Stimulated activated CD4-positive, alpha-beta T cell treated with anti-CD3 and anti-CD28 coated beads, Interleukin-1b, Interleukin-23, amount 100 ng/mL, for 48 hours (primary cell): ENCODE results near the gene DDX25.
"Not testable (repeated sequence)": the region's sequence is repeated elsewhere in the genome, so short reads cannot be mapped to it uniquely, and the experiment has no call there.

Source experiments
- DNase-seq: peaks from one replicate; pipeline ENCODE4 v3.0.0-alpha.2; 2020

Gene DDX25

DNA sequence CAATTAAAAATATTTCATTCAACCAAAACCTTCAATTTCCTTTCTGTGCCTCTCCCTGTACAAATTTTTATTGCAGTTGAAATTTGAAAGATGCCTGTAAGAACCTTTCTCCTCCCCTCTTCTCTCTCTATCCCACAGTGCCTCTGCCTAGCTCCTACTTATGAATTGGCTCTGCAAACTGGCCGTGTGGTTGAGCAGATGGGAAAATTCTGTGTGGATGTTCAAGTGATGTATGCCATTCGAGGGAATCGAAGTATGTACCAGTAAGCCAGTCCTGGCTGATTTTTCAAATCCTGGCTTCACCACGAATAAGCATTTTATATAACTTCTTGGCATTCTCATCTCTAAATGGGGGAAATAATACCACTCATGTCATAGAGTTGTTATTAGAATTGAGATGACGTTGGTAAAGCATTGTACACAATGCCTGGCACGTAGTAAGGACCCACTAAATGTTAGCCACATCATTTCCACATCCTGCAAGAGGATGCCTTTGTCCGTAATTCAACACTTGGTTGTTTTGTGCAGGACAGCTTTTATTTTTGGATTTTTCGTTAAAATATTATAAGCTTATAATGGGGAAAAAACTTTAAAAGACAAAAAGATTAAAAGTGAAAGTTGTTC lies 6.0 kb downstream of the DDX25 start:
- no peak for DNase-seq

DNA sequence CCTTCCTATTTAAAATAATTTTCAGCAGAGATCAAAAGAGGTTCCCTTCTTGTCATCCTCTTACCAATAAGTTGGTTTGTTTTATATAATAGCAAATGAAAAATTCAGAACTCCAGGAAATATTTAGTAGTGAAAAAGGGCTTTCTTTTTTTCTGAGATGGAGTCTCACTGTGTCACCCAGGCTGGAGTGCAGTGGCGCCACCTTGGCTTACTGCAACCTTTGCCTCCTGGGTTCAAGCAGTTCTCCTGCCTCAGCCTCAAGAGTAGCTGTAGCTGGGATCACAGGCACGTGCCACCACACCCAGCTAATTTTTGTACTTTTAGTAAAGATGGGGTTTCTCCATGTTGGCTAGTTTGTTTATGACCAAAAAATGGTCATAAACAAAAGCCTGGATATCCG lies 10.3 kb downstream of the DDX25 start:
- DNase-seq = not testable (repeated sequence)

DNA sequence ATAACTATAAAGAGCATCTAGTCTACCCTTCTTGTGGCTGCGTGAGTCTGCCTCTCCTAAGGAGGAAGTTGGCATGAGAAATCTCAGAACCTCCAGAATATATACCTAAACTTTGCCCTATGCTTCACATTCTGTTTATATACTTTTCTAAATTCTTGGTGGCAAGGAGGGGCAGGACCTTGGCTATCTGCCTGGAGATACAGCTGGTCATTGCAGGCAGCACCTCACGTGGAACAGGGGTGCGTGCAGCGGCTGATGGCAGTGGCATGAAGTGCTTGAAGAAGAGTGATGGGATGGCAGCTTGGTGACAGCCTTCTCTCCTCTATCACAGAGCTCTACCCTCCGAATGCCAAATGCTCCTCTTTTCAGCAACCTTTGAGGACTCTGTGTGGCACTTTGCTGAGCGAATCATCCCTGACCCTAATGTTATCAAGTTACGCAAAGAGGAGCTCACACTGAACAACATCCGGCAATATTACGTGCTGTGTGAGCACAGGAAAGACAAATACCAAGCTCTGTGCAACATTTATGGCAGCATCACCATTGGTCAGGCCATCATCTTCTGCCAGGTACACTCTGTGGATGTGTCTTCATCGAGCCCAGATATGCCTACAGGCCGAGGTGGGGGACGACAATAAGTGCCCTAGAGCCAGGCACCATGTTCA lies 12.5 kb downstream of the DDX25 start:
- no peak for DNase-seq

GRCh38 chr11:125918140-125918840 lies 14.0 kb downstream of the DDX25 start:
- no peak for DNase-seq

GRCh38 chr11:125921042-125921441 lies 16.7 kb downstream of the DDX25 start:
- DNase-seq = no peak

- no peak for DNase-seq
Measured at GRCh38 chr11:125922156-125922555, 17.8 kb downstream of the DDX25 start.

DNA sequence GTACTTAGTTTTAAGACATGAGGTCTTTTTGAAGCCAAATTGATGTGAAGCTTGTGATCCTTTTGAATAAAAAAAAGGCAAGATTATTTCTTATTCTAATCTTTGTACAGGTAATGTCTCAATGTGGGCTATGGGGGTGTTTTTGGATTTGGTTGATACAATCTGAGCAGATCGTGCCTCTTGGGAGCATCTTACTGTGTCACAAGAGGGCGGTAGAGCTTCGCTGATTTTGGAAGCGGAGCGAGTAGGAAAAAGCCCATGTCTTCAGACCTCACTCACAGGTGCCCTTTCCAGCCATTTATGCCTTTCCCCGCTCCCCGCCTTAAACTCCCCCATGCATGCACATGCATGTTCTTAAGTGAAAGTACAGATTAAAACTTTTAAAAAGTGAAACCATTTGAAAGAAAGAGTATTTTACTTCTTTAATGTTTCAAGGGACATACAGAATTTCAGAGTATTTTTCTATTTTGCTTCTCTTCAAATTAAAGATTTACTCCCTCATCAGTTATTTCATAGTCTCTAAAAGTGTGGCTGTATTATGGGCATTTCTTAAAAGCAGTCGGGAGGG lies 18.8 kb downstream of the DDX25 start:
- peak; percentile 46 for DNase-seq

DNA sequence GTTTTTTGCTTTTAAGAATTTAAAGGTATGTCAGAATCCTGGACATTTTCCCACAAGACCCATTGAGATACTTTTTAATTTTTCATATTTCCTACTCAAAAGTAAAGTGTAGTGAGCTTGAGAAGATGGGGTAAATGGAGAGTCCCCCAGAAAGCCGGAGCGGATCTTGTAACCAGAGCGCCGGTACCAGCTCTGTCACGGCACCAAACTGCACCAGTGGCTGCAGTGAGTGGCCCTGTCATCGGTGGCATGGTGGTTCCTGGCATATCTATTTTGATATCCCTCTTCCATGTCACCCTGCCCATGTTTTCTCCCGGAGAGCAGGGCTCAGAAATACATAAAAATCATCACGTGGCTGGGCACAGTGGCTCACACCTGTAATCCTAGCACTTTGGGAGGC lies 19.3 kb downstream of the DDX25 start:
- no peak for DNase-seq

DNA sequence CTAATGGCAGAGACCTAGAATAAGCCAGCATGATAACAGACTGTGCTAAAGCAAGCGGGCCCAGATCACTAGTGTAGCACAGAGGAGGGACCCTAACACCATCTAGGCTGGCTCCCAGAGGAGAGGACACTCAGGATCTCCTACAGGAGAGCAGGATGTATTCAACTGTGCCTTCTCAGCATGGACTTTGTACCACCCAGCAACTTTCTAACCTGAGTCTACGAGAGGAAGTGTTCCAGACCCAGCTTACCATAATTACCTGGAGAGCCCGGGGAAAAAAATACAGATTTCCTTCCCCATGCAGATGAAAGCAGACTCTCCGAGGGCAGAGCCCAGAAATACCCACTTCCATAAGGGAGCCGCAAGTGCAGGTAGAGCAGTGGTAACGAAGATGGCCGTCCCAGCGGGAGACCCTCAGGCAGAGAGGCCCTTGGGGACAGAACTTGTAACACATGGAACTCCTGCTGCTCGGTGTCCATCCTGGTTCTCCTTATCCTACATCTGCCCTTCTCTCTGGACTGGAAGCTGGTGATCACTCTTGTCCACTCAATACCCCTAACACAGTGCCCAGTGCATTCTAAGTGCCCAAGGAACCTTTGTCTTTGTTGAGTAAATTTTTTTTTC lies 20.2 kb downstream of the DDX25 start:
- no peak for DNase-seq

DNA sequence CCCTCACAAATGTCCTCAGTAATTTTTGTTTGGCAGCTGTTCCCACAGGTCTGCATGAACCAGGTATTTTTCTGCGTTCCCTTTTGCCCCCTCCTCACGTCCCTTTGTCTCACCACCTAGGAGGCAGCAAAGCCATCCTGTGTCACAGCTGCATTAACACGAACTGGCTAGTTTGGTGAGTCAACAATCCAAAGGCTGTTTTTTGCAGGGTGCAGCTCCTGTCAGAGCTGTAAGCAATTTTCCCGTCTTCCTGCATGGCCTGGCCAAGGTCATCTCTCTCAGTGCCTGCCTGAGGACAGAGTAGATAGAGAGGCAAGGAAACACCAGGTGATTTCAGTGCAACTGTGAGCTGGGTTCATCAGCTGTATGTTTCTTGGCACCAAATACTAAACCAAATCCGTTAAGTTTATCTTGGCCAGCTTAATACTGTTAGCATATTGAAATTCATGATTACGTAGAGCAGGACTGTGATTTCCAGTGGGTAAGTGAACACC lies 21.0 kb downstream of the DDX25 start:
- no peak for DNase-seq

- no peak for DNase-seq
Measured at GRCh38 chr11:125925804-125926203, 21.5 kb downstream of the DDX25 start.

GRCh38 chr11:125926682-125927081 lies 22.4 kb downstream of the DDX25 start:
- DNase-seq = no peak

DNA sequence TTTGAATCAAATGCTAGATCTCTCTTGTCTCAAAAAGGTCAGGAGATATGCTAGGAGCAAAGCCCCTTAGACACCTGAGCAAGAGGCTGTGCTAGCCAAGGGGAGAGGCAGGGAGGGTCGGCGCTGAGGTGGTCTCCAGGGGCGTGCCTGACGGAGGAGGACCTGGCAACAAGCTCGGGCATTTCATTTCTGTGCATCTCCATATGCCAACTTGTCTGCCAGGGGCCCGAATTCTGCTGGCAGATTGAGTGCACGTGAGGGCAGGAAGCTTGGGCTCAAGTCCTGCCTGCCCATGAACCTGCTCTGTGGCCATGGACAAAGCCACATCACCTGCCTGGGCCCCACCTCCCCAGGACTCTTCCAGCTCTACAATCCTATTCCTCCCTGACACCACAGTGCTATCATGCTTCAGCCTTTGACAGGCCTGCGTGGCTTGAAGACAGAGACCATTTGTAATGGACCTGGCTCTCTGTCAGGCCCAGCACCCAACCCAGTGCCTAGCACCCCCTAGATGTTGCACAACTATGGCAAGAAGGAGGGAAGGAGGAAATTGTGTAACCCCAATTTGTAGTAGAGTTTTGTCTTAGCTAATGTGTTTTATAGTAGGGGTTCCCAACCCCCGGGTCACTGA lies 25.3 kb downstream of the DDX25 start:
- no peak for DNase-seq

- no peak for DNase-seq
Measured at GRCh38 chr11:125930076-125930450, 25.8 kb downstream of the DDX25 start.

GRCh38 chr11:125931116-125931515 lies 26.8 kb downstream of the DDX25 start:
- no peak for DNase-seq

GRCh38 chr11:125931668-125932067 lies 27.4 kb downstream of the DDX25 start:
- no peak for DNase-seq

DNA sequence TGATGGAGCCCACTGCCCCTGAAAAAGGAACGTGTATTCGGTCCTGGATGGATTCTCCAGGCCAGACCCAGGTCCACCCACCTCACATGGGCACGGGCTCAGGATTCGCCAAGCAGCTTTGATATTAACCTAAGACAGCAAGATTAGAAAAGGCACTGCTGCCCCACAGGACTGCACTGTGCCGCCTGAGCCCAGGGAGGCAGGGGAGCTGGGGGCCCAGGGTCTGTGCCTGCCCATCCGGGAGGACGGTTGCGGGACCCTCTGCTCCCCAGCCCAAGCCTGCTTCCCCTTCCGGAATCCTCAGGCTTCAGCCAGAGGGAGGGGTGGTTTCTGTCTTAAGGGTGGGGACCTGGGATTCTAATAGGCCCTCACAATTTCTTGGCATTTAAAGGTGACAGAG lies 28.0 kb downstream of the DDX25 start:
- no peak for DNase-seq

GRCh38 chr11:125933030-125933813 lies 28.9 kb downstream of the DDX25 start:
- no peak for DNase-seq

- DNase-seq = no peak
Measured at GRCh38 chr11:125934473-125934872, 30.2 kb downstream of the DDX25 start.

GRCh38 chr11:125935056-125935455 lies 30.7 kb downstream of the DDX25 start:
- DNase-seq = no peak

- no peak for DNase-seq
Measured at GRCh38 chr11:125935618-125936199, 31.4 kb downstream of the DDX25 start.

GRCh38 chr11:125938418-125938817 lies 34.1 kb downstream of the DDX25 start:
- no peak for DNase-seq
